Esophagus squamous epithelium (tissue), 5 donors: ENCODE results near the gene DYNC1LI1. TPM values are rescaled to one million over a fixed set of nuclear protein-coding genes. Genes with fewer than 3 reads are reported as not detected.

Experiments used
- DNase-seq: peaks from one replicate; lab custom pipeline; 2025; lab: John Stamatoyannopoulos, UW
- H3K27ac ChIP-seq, 4 donors: fragments of 200-600 bp; sonication (generic); one replicate each; pipeline ENCODE4 v1.5.1; 2016 to 2019; ENCODE audit warnings: mild to moderate bottlenecking in 1 of 4
- H3K27me3 ChIP-seq, 4 donors: fragments of 200-600 bp; sonication (generic); 1 replicate in 3 of 4; 2 replicates in 1 of 4; pipeline versions ENCODE4 v1.5.1 to v1.6.0; 2017 to 2021; ENCODE audit warnings: antibody characterized with exemption in 1 of 4
- H3K36me3 ChIP-seq, 3 donors: fragments of 200-600 bp; sonication (generic); one replicate each; pipeline ENCODE4 v1.5.1; 2016 to 2019
- H3K4me1 ChIP-seq, 3 donors: fragments of 200-600 bp; sonication (generic); one replicate each; pipeline ENCODE4 v1.5.1; 2017 to 2019
- H3K4me3 ChIP-seq, 4 donors: fragments of 200-600 bp; sonication (generic); 1 replicate in 3 of 4; 2 replicates in 1 of 4; pipeline ENCODE4 v1.5.1; 2016 to 2019; ENCODE audit warnings: mild to moderate bottlenecking in 2 of 4, moderate library complexity in 1 of 4
- H3K9me3 ChIP-seq, 3 donors: fragments of 200-600 bp; sonication (generic); one replicate each; pipeline ENCODE4 v1.5.1; 2016 to 2019
- CTCF ChIP-seq, 6 experiments: fragments of 450-650 bp in 4 of 6; fragments of 200-600 bp in 2 of 6; sonication (generic) in 2 of 6; IDR thresholded peaks; one replicate each; pipeline ENCODE4 v1.5.1; 2016 to 2019; ENCODE audit warnings: antibody characterized with exemption in 6 of 6, mild to moderate bottlenecking in 4 of 6, moderate library complexity in 4 of 6
- POLR2A ChIP-seq, 4 donors: fragments of 450-650 bp; IDR thresholded peaks; one replicate each; pipeline ENCODE4 v1.6.1; 2017; ENCODE audit warnings: antibody characterized with exemption in 4 of 4, mild to moderate bottlenecking in 4 of 4, moderate library complexity in 3 of 4
- whole genome bisulfite sequencing, 2 donors: methylation state at CpG; one replicate each; pipeline ENCODE4 v1.1.5; 2018; 5-methylcytosine and 5-hydroxymethylcytosine counted together
- intact Hi-C: fragments of 100-400 bp; cut with DNase I; formaldehyde crosslinking; loops from one replicate; pipeline ENCODE4 v1.15.0; 2022
- total RNA-seq, 4 donors: library from RNA; depleted of rRNA; stranded (reverse); fragments of >200 nt; gene quantifications; one replicate each; pipeline ENCODE4 v1.1.0, GENCODE V29; 2016
- donor health status: DM: yes; HTN: yes; CAD: no.

Gene DYNC1LI1
- total RNA-seq, 4 donors from 2014 or later = 12.8 to 29.9 (median 24.8) TPM

DNA sequence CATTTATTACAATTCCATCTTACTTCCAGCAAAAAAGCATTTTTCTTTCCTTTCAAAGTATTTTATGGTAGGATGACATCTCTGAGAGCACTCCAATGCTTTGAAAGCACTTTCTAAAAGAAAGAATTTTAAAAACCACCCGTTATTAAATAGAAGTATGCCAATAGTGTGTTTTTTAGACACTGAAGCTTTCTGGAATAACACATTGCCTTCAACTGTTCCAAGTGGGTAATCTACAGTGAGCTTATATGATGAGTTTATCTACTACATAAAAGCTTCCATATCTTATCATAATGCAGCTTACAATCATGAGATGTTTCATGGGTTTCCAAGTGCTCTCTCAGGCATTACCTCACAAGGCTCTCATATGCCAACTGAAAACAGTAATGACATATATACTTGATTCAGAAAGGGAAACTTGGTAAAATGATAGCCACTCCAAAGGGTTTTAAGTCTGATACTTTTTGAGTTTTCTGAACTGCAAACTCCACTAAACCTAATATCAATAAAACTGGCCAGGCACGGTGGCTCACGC lies 82.1 kb downstream of the DYNC1LI1 start:
- Histone ChIP-seq H3K27ac (no peak overlapping the region), H3K4me3 (no peak overlapping the region), H3K4me1 (peaks cover 0 to 4% (median 0%) of the 10 kb centered on the region in 3 donors), H3K27me3 (no peaks in the 10 kb centered on the region), H3K9me3 (no peaks in the 10 kb centered on the region), H3K36me3 (peaks cover 0 to 49% (median 0%) of the 10 kb centered on the region in 3 donors)
- DNase-seq = no peak
- no peak for TF ChIP-seq CTCF (IDR thresholded peaks at IDR 0.05)
- no peak for TF ChIP-seq POLR2A (IDR thresholded peaks at IDR 0.05)
- 85 to 90% methylated on average over 3 of the region's 3 CpGs for WGBS, 2 donors
- intact Hi-C loops = no loop called here

DNA sequence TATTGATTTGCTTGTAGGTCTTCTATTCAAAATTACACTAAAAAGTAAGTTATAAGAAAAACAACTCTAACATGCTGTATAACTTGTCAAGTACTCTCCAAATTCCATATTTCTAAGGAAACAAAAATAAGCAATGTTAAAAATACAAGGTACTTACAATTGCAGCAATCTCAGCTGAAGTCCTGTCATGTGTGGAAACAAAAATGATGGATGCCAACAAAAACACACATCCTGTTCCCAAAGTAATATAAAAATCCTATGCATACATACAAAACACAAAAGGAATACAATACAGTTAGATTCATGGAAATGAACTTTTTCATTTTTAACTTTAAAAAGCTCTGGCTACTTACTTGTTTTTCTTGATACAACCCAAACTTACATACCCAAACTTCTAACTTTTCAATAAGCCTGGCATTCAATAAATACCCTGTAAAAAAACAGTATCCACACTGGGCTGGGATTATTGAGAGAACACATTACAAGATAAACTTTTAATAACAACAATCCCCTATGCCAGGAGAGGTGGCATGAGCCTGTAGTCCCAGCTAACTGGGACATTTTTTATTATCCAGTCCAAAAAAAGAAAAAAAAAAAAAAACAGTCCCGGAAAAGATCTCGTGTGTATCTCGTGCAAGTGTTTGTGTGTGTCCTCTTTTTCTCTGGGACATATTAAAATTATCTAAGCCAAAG lies 82.7 kb downstream of the DYNC1LI1 start:
- TF ChIP-seq POLR2A (IDR thresholded peaks at IDR 0.05) (no peak), CTCF (IDR thresholded peaks at IDR 0.05) (no peak)
- Histone ChIP-seq H3K36me3 (peaks cover 0 to 54% (median 4%) of the 10 kb centered on the region in 3 donors), H3K27ac (no peak overlapping the region), H3K27me3 (no peaks in the 10 kb centered on the region), H3K9me3 (no peaks in the 10 kb centered on the region), H3K4me1 (no peaks in the 10 kb centered on the region), H3K4me3 (no peak overlapping the region)
- intact Hi-C loops = no loop called here
- no peak for DNase-seq
- WGBS, 2 donors = 84 to 90% methylated on average over 3 of the region's 3 CpGs

GRCh38 chr3:32484436-32484835 lies 86.2 kb downstream of the DYNC1LI1 start:
- 64 to 83% methylated on average over 6 of the region's 6 CpGs for WGBS, 2 donors
- Histone ChIP-seq H3K4me1 (no peaks in the 10 kb centered on the region), H3K4me3 (no peak overlapping the region), H3K36me3 (peaks cover 0 to 53% (median 8%) of the 10 kb centered on the region in 3 donors), H3K9me3 (no peaks in the 10 kb centered on the region), H3K27me3 (no peaks in the 10 kb centered on the region), H3K27ac (peak overlapping the region in 1 of 4 donors; percentile 14)
- DNase-seq = no peak
- TF ChIP-seq POLR2A (IDR thresholded peaks at IDR 0.05) = peak in 1 of 4 donors; percentile 18
- no peak for TF ChIP-seq CTCF (IDR thresholded peaks at IDR 0.05)
- intact Hi-C loops = no loop called here

- Histone ChIP-seq H3K4me1 (no peaks in the 10 kb centered on the region), H3K27ac (no peak overlapping the region), H3K36me3 (peaks cover 0 to 53% (median 8%) of the 10 kb centered on the region in 3 donors), H3K4me3 (no peak overlapping the region), H3K9me3 (no peaks in the 10 kb centered on the region), H3K27me3 (no peaks in the 10 kb centered on the region)
- TF ChIP-seq CTCF (IDR thresholded peaks at IDR 0.05) (no peak), POLR2A (IDR thresholded peaks at IDR 0.05) (no peak)
- intact Hi-C loops = no loop called here
- WGBS, 2 donors = 60 to 71% methylated on average over 1 of the region's 1 CpG
- DNase-seq = no peak
Observed at GRCh38 chr3:32483772-32484171, 86.9 kb downstream of the DYNC1LI1 start.

DNA sequence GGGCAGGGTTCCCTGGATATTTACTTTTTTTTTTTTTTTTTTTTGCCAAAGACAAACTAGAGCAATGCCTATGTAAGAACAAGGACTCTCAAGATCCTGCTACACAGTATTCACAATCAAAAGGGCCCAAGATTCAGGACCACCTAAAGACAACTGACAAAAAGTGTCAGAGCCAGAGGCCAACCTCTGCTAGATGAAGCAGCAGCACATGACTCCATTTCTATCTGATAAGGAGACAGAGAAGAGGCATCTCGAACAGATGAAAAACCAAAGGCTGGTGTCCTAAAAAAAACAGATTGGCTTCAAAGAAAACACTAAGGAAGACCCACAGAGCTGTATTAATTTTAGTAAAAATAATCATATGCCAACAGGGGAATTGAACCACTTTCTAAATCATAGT lies 88.0 kb downstream of the DYNC1LI1 start:
- 88 to 94% methylated on average over 1 of the region's 1 CpG for WGBS, 2 donors
- Histone ChIP-seq H3K4me1 (no peaks in the 10 kb centered on the region), H3K36me3 (peaks cover 0 to 52% (median 8%) of the 10 kb centered on the region in 3 donors), H3K27me3 (no peaks in the 10 kb centered on the region), H3K4me3 (no peak overlapping the region), H3K9me3 (no peaks in the 10 kb centered on the region), H3K27ac (no peak overlapping the region)
- DNase-seq = no peak
- no peak for TF ChIP-seq POLR2A (IDR thresholded peaks at IDR 0.05)
- TF ChIP-seq CTCF (IDR thresholded peaks at IDR 0.05) = no peak
- intact Hi-C loops = no loop called here
